GM18498 (cell line): ENCODE measurements around the gene DHX57.
"Not testable (repeated sequence)": the region's sequence is repeated elsewhere in the genome, so short reads cannot be mapped to it uniquely, and the experiment has no call there.

Experiments used
- ATAC-seq: cut with Tn5 transposase; IDR thresholded peaks from one replicate; pipeline ENCODE4 v1.9.1; 2021; ENCODE audit warnings: mild to moderate bottlenecking, moderate library complexity; ENCODE audit not compliant: unreplicated experiment

The DHX57 gene

DNA sequence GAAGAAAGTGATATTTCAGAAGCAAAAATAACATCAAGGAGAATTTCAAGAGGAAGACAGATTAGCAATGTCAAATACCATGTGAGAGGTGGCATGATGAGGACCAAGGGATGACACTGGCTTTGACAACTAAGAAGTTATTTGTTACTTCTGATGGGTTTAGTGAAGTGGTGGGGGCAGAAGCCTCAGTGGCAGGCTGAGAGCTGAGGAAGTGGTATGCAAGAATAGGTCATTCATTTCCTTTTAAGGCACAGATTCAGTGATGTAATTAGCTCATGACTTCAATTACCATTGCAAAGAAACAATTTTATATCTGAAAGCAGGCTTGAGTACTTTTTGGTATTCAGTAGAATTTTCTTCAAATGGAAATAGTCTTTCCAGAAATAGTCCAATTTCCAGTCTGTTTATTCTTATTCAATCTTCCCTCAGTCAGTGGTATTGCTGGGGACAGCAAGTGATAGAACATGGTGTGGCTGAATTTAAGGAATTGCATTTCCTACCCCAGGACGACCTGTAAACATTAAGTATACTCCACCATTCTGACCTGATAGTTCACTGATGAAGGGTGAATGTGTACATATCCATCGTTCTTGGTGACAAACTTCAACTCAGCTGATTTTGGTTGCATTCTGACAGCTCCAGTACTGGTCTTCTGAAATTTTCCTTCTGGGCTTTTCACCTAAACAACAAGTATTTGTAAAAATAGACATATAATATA, 69.6 kb downstream of the DHX57 start:
- no peak for ATAC-seq

- no peak for ATAC-seq
Observed at GRCh38 chr2:38797953-38798352, 77.8 kb downstream of the DHX57 start.

GRCh38 chr2:38797250-38797676, 78.5 kb downstream of the DHX57 start:
- ATAC-seq, result no peak

- ATAC-seq, result not testable (repeated sequence)
Observed at GRCh38 chr2:38795016-38795415, 80.7 kb downstream of the DHX57 start.

DNA sequence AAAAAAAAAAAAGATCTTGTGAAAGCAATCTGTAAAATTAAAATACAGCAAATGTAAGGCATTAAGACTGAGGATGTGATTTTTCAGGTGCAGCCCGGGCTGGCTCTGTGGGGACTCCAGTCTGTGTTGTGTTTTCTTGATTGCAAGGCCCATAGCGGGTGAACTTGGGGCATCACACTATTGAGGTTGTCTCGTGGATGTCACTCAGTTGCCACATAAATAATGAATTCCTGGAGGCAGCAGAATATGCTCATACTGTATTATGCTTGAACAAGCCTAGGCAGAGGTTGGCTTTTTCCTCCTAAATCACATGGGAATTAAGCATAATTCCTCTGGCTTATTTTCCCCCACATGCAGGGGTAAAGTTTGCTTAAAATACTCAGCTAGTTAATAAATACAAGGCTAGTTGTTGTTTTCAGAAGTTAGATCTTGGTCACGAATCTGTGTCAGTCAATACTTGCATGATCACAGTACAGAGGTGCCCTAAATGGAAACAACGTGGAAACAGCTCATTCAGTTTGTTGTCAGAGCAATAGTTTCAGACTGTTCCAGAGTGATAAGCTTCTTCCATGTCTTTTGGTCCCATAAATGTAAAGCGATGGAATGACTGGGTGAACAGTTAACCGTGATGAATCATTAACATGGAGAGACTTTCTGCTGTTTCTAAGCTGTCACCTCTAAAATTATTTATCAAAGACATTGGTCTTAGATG, 81.3 kb downstream of the DHX57 start:
- ATAC-seq, result no peak

DNA sequence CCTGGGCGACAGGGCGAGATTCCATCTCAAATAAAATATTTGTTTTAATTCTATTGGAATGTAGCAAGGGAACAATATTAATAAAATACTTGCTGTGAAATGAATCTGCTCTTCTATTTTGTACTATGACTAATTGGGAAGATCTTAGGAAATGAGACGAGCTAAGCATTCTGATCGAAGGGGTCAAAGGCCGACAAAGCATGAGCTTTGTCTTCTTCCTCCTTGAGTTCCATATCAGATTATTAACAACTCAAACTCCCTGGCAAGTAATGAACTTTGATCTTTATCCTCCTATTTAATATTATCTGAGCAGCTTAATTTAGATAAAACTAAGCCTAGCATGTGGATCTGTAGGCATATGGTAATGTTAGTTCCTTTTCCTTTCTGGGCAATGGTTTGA, 82.2 kb downstream of the DHX57 start:
- ATAC-seq, result no peak

- no peak for ATAC-seq
Observed at GRCh38 chr2:38792751-38793150, 83.0 kb downstream of the DHX57 start.

- not testable (repeated sequence) for ATAC-seq
Observed at GRCh38 chr2:38792321-38792720, 83.4 kb downstream of the DHX57 start.

- no peak for ATAC-seq
Observed at GRCh38 chr2:38791744-38792143, 84.0 kb downstream of the DHX57 start.

DNA sequence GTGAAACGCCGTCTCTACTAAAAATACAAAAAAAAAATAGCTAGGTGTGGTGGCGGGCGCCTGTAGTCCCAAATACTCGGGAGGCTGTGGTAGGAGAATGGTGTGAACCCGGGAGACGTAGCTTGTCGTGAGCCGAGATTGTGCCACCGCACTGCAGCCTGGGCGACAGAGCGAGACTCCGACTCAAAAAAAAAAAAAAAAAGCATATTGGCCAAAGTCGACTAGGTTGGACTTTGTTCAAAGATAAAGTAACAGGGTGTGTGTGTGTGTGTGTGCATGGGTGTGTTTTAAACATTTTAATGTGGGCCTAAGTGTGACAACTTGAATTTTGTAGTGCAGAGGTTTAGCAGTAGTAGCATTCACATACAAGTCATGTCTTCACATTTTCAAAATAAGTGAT, 86.0 kb downstream of the DHX57 start:
- no peak for ATAC-seq

- ATAC-seq, result no peak
Observed at GRCh38 chr2:38788306-38788705, 87.4 kb downstream of the DHX57 start.

- no peak for ATAC-seq
Observed at GRCh38 chr2:38783586-38783985, 92.1 kb downstream of the DHX57 start.

DNA sequence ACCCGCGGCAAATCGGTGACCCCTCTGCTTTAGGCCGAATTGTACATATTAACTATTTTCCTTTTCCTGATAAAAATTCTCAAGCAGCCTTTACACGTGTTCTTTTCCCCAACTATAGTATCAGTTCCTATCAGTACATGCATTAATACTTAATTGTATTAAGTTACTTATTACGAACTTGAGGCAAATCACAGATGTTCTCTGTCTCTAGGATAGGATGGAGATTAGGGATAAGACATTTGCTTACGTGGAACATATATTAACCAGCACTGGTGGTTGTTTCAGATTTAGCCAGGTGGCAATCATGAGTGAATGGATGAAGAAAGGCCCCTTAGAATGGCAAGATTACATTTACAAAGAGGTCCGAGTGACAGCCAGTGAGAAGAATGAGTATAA, 97.0 kb downstream of the DHX57 start:
- ATAC-seq, result no peak

DNA sequence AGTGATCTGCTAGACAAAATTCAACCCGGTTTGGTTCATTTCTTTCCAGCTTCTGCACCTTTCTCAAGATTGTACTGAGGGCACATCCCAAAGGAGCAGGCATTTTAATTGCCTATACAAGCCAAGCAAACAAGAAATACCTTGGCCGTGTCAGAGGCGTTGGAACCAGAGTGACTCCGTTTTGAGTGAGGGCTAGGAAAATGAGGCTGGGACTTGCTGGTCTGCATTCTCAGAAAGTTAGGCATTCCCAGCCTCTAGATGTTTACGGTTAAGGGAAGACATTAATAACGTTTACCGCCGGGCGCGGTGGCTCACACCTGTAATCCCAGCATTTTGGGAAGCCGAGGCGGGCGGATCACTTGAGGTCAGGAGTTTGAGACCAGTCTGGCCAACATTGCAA, 99.2 kb downstream of the DHX57 start:
- ATAC-seq, result no peak

GRCh38 chr2:38775921-38776225, 99.9 kb downstream of the DHX57 start:
- ATAC-seq, result no peak

GRCh38 chr2:38775097-38775920, 100.4 kb downstream of the DHX57 start:
- no peak for ATAC-seq

- ATAC-seq, result no peak
Observed at GRCh38 chr2:38771632-38772031, 104.1 kb downstream of the DHX57 start.

- ATAC-seq, result no peak
Observed at GRCh38 chr2:38765551-38765950, 110.2 kb downstream of the DHX57 start.

DNA sequence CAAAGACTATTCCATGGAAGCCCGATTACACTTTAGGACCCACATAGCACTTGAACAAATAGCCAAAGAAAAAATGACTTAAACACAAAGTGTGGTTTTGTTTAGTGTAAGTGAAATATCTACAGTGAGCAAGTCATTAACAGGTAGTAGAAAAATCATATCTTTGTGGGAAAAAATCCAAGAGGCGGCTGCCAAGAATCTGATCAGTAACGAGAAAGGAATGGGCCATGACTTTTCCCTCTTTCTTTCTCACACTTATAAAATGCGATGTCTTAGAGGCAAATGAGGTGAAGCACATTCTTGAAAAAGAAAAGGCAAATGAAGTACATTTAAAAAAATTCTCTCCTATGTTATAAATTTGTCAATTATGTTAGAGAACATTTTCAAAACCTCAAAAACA, 110.6 kb downstream of the DHX57 start:
- ATAC-seq, result no peak

DNA sequence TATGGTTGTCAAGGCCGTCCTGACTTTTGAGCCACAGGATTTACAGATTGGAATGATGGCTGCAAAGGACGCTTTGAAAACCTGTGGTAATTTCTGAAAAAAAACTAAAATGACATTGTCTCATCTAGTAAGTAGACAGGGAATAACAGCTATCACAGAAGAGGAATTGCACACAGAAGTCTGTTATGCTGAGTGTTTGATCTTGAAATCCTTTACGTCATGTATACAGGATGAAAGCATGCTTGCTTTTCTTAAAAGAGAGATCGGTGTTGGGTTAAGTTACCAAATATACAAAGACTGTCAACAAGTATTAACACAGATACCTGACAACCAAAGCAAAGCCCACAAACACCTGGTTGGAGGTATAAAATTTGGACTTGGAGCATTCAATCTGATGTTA, 112.0 kb downstream of the DHX57 start:
- ATAC-seq, result no peak

- ATAC-seq, result no peak
Observed at GRCh38 chr2:38763228-38763627, 112.5 kb downstream of the DHX57 start.

GRCh38 chr2:38755891-38756290, 119.8 kb downstream of the DHX57 start:
- not testable (repeated sequence) for ATAC-seq
